ENCODE data around the gene CCDC107. TPM values are rescaled to one million over a fixed set of nuclear protein-coding genes. Genes with fewer than 3 reads are reported as not detected.

The CCDC107 gene
- total and polyA plus RNA-seq, 2 of the 13 experiments (the other 11 are each of a cell fraction or from before 2014, with no cell fraction given), result 7.1 to 15.2 TPM

- TF ChIP-seq ZMAT5 (CRISPR knock-in tag; IDR thresholded peaks at IDR 0.05; ENCODE audit: borderline replicate concordance, low read depth) (no peak), SMC3 (IDR thresholded peaks at IDR 0.05; ENCODE audit: low read length) (no peak), ZNF17 (CRISPR knock-in tag; IDR thresholded peaks at IDR 0.05) (no peak), MATR3 (CRISPR knock-in tag; IDR thresholded peaks at IDR 0.05) (no peak), IKZF4 (CRISPR knock-in tag; IDR thresholded peaks at IDR 0.05; ENCODE audit: borderline replicate concordance, low read depth, not compliant biosample characterization) (peak; percentile 78), MBNL3 (CRISPR knock-in tag; conservative IDR thresholded peaks at IDR 0.05) (no peak), HNF4A (CRISPR knock-in tag; IDR thresholded peaks at IDR 0.05) (peak; percentile 98), ZNF644 (CRISPR knock-in tag; IDR thresholded peaks at IDR 0.05; ENCODE audit: low read depth) (peak; percentile 13; the same call in 1 of the 2 replicates), NRL (CRISPR knock-in tag; IDR thresholded peaks at IDR 0.05; ENCODE audit: borderline replicate concordance) (peak; percentile 98; the same call in 1 of the 2 replicates), HDAC6 (IDR thresholded peaks at IDR 0.05; ENCODE audit: low read depth, low read length) (no peak), ATF7-NPFF (CRISPR knock-in tag; IDR thresholded peaks at IDR 0.05; ENCODE audit: low read depth) (peak; percentile 98), CCAR2 (optimal IDR thresholded peaks at IDR 0.05; ENCODE audit: low read depth, low read length) (peak; percentile 48), PLRG1 (conservative IDR thresholded peaks at IDR 0.05) (no peak), EP300 (IDR thresholded peaks at IDR 0.05; ENCODE audit: low read depth in 2 of 2, low read length in 2 of 2) (peak in 1 of 2 experiments; percentile 57; a peak in 3 of 4 replicates), EP300 (CRISPR knock-in tag; IDR thresholded peaks at IDR 0.05; ENCODE audit: borderline replicate concordance) (peak; percentile 57; the same call in 1 of the 2 replicates), CENPBD1 (CRISPR knock-in tag; IDR thresholded peaks at IDR 0.05; ENCODE audit: borderline replicate concordance, low read depth) (no peak), ZNF280D (CRISPR knock-in tag; IDR thresholded peaks at IDR 0.05) (peak; percentile 89), ZNF253 (CRISPR knock-in tag; IDR thresholded peaks at IDR 0.05; ENCODE audit: borderline replicate concordance) (no peak), ERF (CRISPR knock-in tag; IDR thresholded peaks at IDR 0.05) (peak; percentile 89), ZSCAN5A (CRISPR knock-in tag; IDR thresholded peaks at IDR 0.05; ENCODE audit: borderline replicate concordance) (peak; percentile 96), MZF1 (CRISPR knock-in tag; IDR thresholded peaks at IDR 0.05; ENCODE audit: borderline replicate concordance) (no peak), JUNB (CRISPR knock-in tag; IDR thresholded peaks at IDR 0.05; ENCODE audit: borderline replicate concordance) (peak; percentile 79), RARG (CRISPR knock-in tag; IDR thresholded peaks at IDR 0.05; ENCODE audit: low read depth) (no peak; the same call in 1 of the 2 replicates), ZFP1 (CRISPR knock-in tag; IDR thresholded peaks at IDR 0.05) (peak; percentile 95), JUND (CRISPR knock-in tag; IDR thresholded peaks at IDR 0.05) (peak; percentile 84), FLYWCH1 (CRISPR knock-in tag; IDR thresholded peaks at IDR 0.05) (no peak), NFRKB (IDR thresholded peaks at IDR 0.05) (no peak)
Observed at GRCh38 chr9:35657546-35658136, 451 bp upstream of the CCDC107 start, which contains the start of gene RMRP (continued).
